ENCODE results near the gene ZNF664.
"Not testable (repeated sequence)": the region's sequence is repeated elsewhere in the genome, so short reads cannot be mapped to it uniquely, and the experiment has no call there.

ZNF664 gene

GRCh38 chr12:123942238-123942653, 30.8 kb upstream of the ZNF664 start:
- H2AFZ ChIP-seq (ENCODE audit: low read length, unreplicated experiment), result no peak overlapping the region
- peak overlapping the region; percentile 39; the same call in 1 of the 2 replicates for H3K4me3 ChIP-seq (ENCODE audit: low read depth, low read length)
- H3K27me3 ChIP-seq (ENCODE audit: insufficient read depth, low read length), result no peaks in the 10 kb centered on the region
- H3K27ac ChIP-seq (ENCODE audit: low read depth, low read length), result peak overlapping the region; percentile 88
- peaks cover 28% of the 10 kb centered on the region for H3K4me1 ChIP-seq (ENCODE audit: control insufficient read depth, insufficient read depth, low read length, unreplicated experiment)
- no peaks in the 10 kb centered on the region for H3K79me2 ChIP-seq (ENCODE audit: control insufficient read depth, insufficient read depth, low read length, unreplicated experiment)
- H3K36me3 ChIP-seq (ENCODE audit: insufficient read depth, low read length), result peaks cover 23% of the 10 kb centered on the region; the same call in 1 of the 2 replicates

GRCh38 chr12:123942911-123943648, 29.9 kb upstream of the ZNF664 start:
- peaks cover 28% of the 10 kb centered on the region for H3K4me1 ChIP-seq (ENCODE audit: control insufficient read depth, insufficient read depth, low read length, unreplicated experiment)
- H3K27ac ChIP-seq (ENCODE audit: low read depth, low read length), result peak overlapping the region; percentile 88
- no peak overlapping the region for H2AFZ ChIP-seq (ENCODE audit: low read length, unreplicated experiment)
- H3K27me3 ChIP-seq (ENCODE audit: insufficient read depth, low read length), result no peaks in the 10 kb centered on the region
- peak overlapping the region; percentile 25; the same call in 1 of the 2 replicates for H3K4me3 ChIP-seq (ENCODE audit: low read depth, low read length)
- no peaks in the 10 kb centered on the region for H3K79me2 ChIP-seq (ENCODE audit: control insufficient read depth, insufficient read depth, low read length, unreplicated experiment)
- H3K36me3 ChIP-seq (ENCODE audit: insufficient read depth, low read length), result peaks cover 23% of the 10 kb centered on the region; the same call in 1 of the 2 replicates

DNA sequence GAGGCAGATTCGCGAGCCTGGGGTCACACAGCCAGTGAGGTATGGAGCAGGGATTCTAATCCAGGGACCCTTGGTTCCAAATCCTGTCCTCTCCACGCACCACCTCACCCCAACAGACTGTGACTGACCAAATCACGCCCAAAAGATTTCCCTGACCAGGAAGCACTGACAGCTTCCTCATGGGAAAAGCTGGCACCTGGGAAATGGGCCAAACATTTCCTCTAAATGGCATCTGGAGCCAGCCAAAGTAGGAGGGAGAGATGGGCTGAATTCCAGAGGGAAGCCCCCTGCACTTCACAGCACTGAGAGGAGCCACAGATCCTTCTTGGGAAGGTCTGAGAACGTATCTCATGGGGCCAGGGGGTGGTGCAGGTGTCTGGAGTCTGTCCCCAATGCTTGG, 29.2 kb upstream of the ZNF664 start:
- no peak overlapping the region for H2AFZ ChIP-seq (ENCODE audit: low read length, unreplicated experiment)
- no peaks in the 10 kb centered on the region for H3K79me2 ChIP-seq (ENCODE audit: control insufficient read depth, insufficient read depth, low read length, unreplicated experiment)
- H3K4me3 ChIP-seq (ENCODE audit: low read depth, low read length), result no peak overlapping the region
- H3K27me3 ChIP-seq (ENCODE audit: insufficient read depth, low read length), result no peaks in the 10 kb centered on the region
- peaks cover 23% of the 10 kb centered on the region; the same call in 1 of the 2 replicates for H3K36me3 ChIP-seq (ENCODE audit: insufficient read depth, low read length)
- peak overlapping the region; percentile 88; the same call in 1 of the 2 replicates for H3K27ac ChIP-seq (ENCODE audit: low read depth, low read length)
- peaks cover 28% of the 10 kb centered on the region for H3K4me1 ChIP-seq (ENCODE audit: control insufficient read depth, insufficient read depth, low read length, unreplicated experiment)

- Histone ChIP-seq H3K27me3 (ENCODE audit: insufficient read depth, low read length) (no peaks in the 10 kb centered on the region), H3K27ac (ENCODE audit: low read depth, low read length) (no peak overlapping the region), H3K4me3 (ENCODE audit: low read depth, low read length) (no peak overlapping the region), H3K79me2 (ENCODE audit: control insufficient read depth, insufficient read depth, low read length, unreplicated experiment) (no peaks in the 10 kb centered on the region), H3K4me1 (ENCODE audit: control insufficient read depth, insufficient read depth, low read length, unreplicated experiment) (peaks cover 28% of the 10 kb centered on the region), H3K36me3 (ENCODE audit: insufficient read depth, low read length) (peaks cover 20% of the 10 kb centered on the region; the same call in 1 of the 2 replicates), H2AFZ (ENCODE audit: low read length, unreplicated experiment) (no peak overlapping the region)
These were observed 28.3 kb upstream of the ZNF664 start for GRCh38 chr12:123944696-123945095.

- H3K27me3 ChIP-seq (ENCODE audit: insufficient read depth, low read length), result no peaks in the 10 kb centered on the region
- H3K79me2 ChIP-seq (ENCODE audit: control insufficient read depth, insufficient read depth, low read length, unreplicated experiment), result no peaks in the 10 kb centered on the region
- peaks cover 28% of the 10 kb centered on the region for H3K4me1 ChIP-seq (ENCODE audit: control insufficient read depth, insufficient read depth, low read length, unreplicated experiment)
- H2AFZ ChIP-seq (ENCODE audit: low read length, unreplicated experiment), result no peak overlapping the region
- H3K27ac ChIP-seq (ENCODE audit: low read depth, low read length), result no peak overlapping the region
- H3K36me3 ChIP-seq (ENCODE audit: insufficient read depth, low read length), result peaks cover 12% of the 10 kb centered on the region; the same call in 1 of the 2 replicates
- H3K4me3 ChIP-seq (ENCODE audit: low read depth, low read length), result no peak overlapping the region
These were observed 27.5 kb upstream of the ZNF664 start for GRCh38 chr12:123945287-123946151.

- Histone ChIP-seq H3K27me3 (ENCODE audit: insufficient read depth, low read length) (no peaks in the 10 kb centered on the region), H3K36me3 (ENCODE audit: insufficient read depth, low read length) (peaks cover 8% of the 10 kb centered on the region; the same call in 1 of the 2 replicates), H2AFZ (ENCODE audit: low read length, unreplicated experiment) (no peak overlapping the region), H3K4me3 (ENCODE audit: low read depth, low read length) (no peak overlapping the region), H3K4me1 (ENCODE audit: control insufficient read depth, insufficient read depth, low read length, unreplicated experiment) (peaks cover 28% of the 10 kb centered on the region), H3K79me2 (ENCODE audit: control insufficient read depth, insufficient read depth, low read length, unreplicated experiment) (no peaks in the 10 kb centered on the region), H3K27ac (ENCODE audit: low read depth, low read length) (no peak overlapping the region)
These were observed 26.9 kb upstream of the ZNF664 start for GRCh38 chr12:123946152-123946515.

GRCh38 chr12:123946516-123947505, 26.2 kb upstream of the ZNF664 start:
- H3K4me1 ChIP-seq (ENCODE audit: control insufficient read depth, insufficient read depth, low read length, unreplicated experiment), result peaks cover 27% of the 10 kb centered on the region
- not testable (repeated sequence) for H3K79me2 ChIP-seq (ENCODE audit: control insufficient read depth, insufficient read depth, low read length, unreplicated experiment); H3K4me3 ChIP-seq (ENCODE audit: low read depth, low read length); H3K36me3 ChIP-seq (ENCODE audit: insufficient read depth, low read length); H3K27me3 ChIP-seq (ENCODE audit: insufficient read depth, low read length); H2AFZ ChIP-seq (ENCODE audit: low read length, unreplicated experiment); H3K27ac ChIP-seq (ENCODE audit: low read depth, low read length)

DNA sequence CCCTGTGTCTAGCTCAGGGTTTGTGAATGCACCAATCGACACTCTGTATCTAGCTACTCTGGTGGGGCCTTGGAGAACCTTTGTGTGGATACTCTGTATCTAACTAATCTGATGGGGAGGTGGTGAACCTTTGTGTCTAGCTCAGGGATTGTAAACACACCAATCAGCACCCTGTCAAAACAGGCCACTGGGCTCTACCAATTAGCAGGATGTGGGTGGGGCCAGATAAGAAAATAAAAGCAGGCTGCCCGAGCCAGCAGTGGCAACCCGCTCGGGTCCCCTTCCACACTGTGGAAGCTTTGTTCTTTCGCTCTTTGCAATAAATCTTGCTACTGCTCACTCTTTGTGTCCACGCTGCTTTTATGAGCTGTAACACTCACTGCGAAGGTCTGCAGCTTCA, 25.5 kb upstream of the ZNF664 start:
- H3K4me1 ChIP-seq (ENCODE audit: control insufficient read depth, insufficient read depth, low read length, unreplicated experiment), result peaks cover 29% of the 10 kb centered on the region
- H2AFZ ChIP-seq (ENCODE audit: low read length, unreplicated experiment); H3K27ac ChIP-seq (ENCODE audit: low read depth, low read length); H3K36me3 ChIP-seq (ENCODE audit: insufficient read depth, low read length); H3K4me3 ChIP-seq (ENCODE audit: low read depth, low read length); H3K79me2 ChIP-seq (ENCODE audit: control insufficient read depth, insufficient read depth, low read length, unreplicated experiment); H3K27me3 ChIP-seq (ENCODE audit: insufficient read depth, low read length): not testable (repeated sequence)

DNA sequence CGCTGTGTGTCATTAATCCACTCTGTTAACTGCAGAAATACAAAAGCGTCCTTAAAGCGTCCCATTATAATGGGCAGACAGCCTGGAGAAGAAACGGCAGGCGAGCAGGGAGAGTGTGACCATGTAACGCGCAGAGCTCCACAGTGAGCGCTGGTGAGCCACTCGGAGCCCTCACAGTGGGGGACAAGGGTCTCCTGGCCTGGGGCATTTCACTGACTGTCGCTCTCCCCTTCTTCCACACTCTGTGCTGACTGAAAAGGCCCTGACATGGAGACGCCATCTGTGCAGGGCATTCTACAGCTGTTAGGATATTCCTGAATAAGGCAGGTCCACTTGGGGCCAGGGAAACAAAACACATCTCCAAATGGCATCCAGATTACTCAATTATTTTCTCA, 24.6 kb upstream of the ZNF664 start:
- no peak overlapping the region for H2AFZ ChIP-seq (ENCODE audit: low read length, unreplicated experiment)
- H3K4me3 ChIP-seq (ENCODE audit: low read depth, low read length), result no peak overlapping the region
- no peaks in the 10 kb centered on the region for H3K79me2 ChIP-seq (ENCODE audit: control insufficient read depth, insufficient read depth, low read length, unreplicated experiment)
- H3K4me1 ChIP-seq (ENCODE audit: control insufficient read depth, insufficient read depth, low read length, unreplicated experiment), result peaks cover 21% of the 10 kb centered on the region
- H3K36me3 ChIP-seq (ENCODE audit: insufficient read depth, low read length), result no peaks in the 10 kb centered on the region
- H3K27ac ChIP-seq (ENCODE audit: low read depth, low read length), result no peak overlapping the region
- H3K27me3 ChIP-seq (ENCODE audit: insufficient read depth, low read length), result no peaks in the 10 kb centered on the region
